Liver (tissue), 9 donors: ENCODE results near the gene TNS3. TPM values are rescaled to one million over a fixed set of nuclear protein-coding genes. Genes with fewer than 3 reads are reported as not detected.

Source experiments
- DNase-seq: peaks from one replicate; pipeline ENCODE4 v3.0.0-alpha.2; 2017; ENCODE audit warnings: low spot score
- H3K27ac ChIP-seq, 2 donors: one replicate each; pipeline ENCODE4 v1.7.0; 2013; ENCODE audit warnings: inconsistent platforms in 2 of 2, low read length in 2 of 2, control low read depth in 1 of 2, low read depth in 1 of 2, mild to moderate bottlenecking in 1 of 2
- H3K27me3 ChIP-seq, 4 donors: one replicate each; pipeline versions ENCODE4 v1.6.1 to v1.7.0; 2013; ENCODE audit warnings: low read length in 3 of 4, inconsistent platforms in 1 of 4, mild to moderate bottlenecking in 1 of 4, moderate library complexity in 1 of 4; ENCODE audit not compliant: control insufficient read depth in 4 of 4, insufficient read depth in 4 of 4
- H3K36me3 ChIP-seq, 4 donors: one replicate each; pipeline versions ENCODE4 v1.6.1 to v1.7.0; 2013; ENCODE audit warnings: low read length in 3 of 4, mild to moderate bottlenecking in 3 of 4, low read depth in 1 of 4, moderate library complexity in 1 of 4; ENCODE audit not compliant: control insufficient read depth in 4 of 4, insufficient read depth in 3 of 4
- H3K4me1 ChIP-seq, 4 donors: one replicate each; pipeline versions ENCODE4 v1.6.1 to v1.7.0; 2013; ENCODE audit warnings: low read length in 3 of 4, mild to moderate bottlenecking in 3 of 4, moderate library complexity in 1 of 4; ENCODE audit not compliant: control insufficient read depth in 4 of 4, insufficient read depth in 4 of 4
- H3K4me3 ChIP-seq, 3 donors: one replicate each; pipeline versions ENCODE4 v1.6.1 to v1.7.0; 2013; ENCODE audit warnings: low read length in 3 of 3, control low read depth in 1 of 3, low read depth in 1 of 3, mild to moderate bottlenecking in 1 of 3
- H3K9ac ChIP-seq, 2 donors: one replicate each; pipeline ENCODE4 v1.7.0; 2013; ENCODE audit warnings: low read length in 2 of 2, mild to moderate bottlenecking in 2 of 2, moderate library complexity in 2 of 2, control low read depth in 1 of 2, low read depth in 1 of 2
- H3K9me3 ChIP-seq, 4 donors: one replicate each; pipeline versions ENCODE4 v1.6.1 to v1.7.0; 2013; ENCODE audit warnings: low read length in 3 of 4; ENCODE audit not compliant: control insufficient read depth in 4 of 4
- ATF3 ChIP-seq: IDR thresholded peaks from 2 replicates; pipeline ENCODE4 v1.6.1; 2016; ENCODE audit warnings: antibody characterized with exemption
- CTCF ChIP-seq: fragments of 150-350 bp; IDR thresholded peaks from 2 replicates; pipeline ENCODE4 v1.5.1; 2017; ENCODE audit warnings: improper control_type of control experiment, low read depth, low read length; ENCODE audit not compliant: missing input control
- FOXA1 ChIP-seq: IDR thresholded peaks from 2 replicates; pipeline ENCODE4 v1.6.1; 2016; ENCODE audit warnings: antibody characterized with exemption
- FOXA2 ChIP-seq: IDR thresholded peaks from 2 replicates; pipeline ENCODE4 v1.6.1; 2016; ENCODE audit warnings: antibody characterized with exemption
- GABPA ChIP-seq, 2 donors: IDR thresholded peaks in 1 of 2; conservative IDR thresholded peaks in 1 of 2; 2 replicates each; pipeline ENCODE4 v1.6.1; 2016; ENCODE audit warnings: antibody characterized with exemption in 2 of 2, mild to moderate bottlenecking in 1 of 2, moderate library complexity in 1 of 2
- HNF4G ChIP-seq: IDR thresholded peaks from 2 replicates; pipeline ENCODE4 v1.6.1; 2016; ENCODE audit warnings: antibody characterized with exemption
- NR2F2 ChIP-seq: IDR thresholded peaks from 2 replicates; pipeline ENCODE4 v1.6.1; 2016; ENCODE audit warnings: antibody characterized with exemption
- RAD21 ChIP-seq, 2 donors: IDR thresholded peaks; 2 replicates each; pipeline ENCODE4 v1.6.1; 2016; ENCODE audit warnings: antibody characterized with exemption in 2 of 2, mild to moderate bottlenecking in 2 of 2
- REST ChIP-seq: IDR thresholded peaks from 2 replicates; pipeline ENCODE4 v1.6.1; 2016; ENCODE audit warnings: antibody characterized with exemption, mild to moderate bottlenecking
- RXRA ChIP-seq, 2 donors: IDR thresholded peaks; 2 replicates each; pipeline ENCODE4 v1.6.1; 2017 to 2018; ENCODE audit warnings: antibody characterized with exemption in 2 of 2, mild to moderate bottlenecking in 1 of 2
- SP1 ChIP-seq: IDR thresholded peaks from 2 replicates; pipeline ENCODE4 v1.6.1; 2018; ENCODE audit warnings: antibody characterized with exemption, mild to moderate bottlenecking
- TAF1 ChIP-seq: conservative IDR thresholded peaks from 2 replicates; pipeline ENCODE4 v1.6.1; 2016; ENCODE audit warnings: antibody characterized with exemption, mild to moderate bottlenecking
- YY1 ChIP-seq: IDR thresholded peaks from 2 replicates; pipeline ENCODE4 v1.6.1; 2016; ENCODE audit warnings: antibody characterized with exemption, mild to moderate bottlenecking
- ZBTB33 ChIP-seq: IDR thresholded peaks from 2 replicates; pipeline ENCODE4 v1.6.1; 2016; ENCODE audit warnings: antibody characterized with exemption
- WGBS: extraction: QIAGEN DNeasy Blood & Tissue Kit; methylation state at CpG from one replicate; pipeline ENCODE4 v1.1.7; 2013; 5-methylcytosine and 5-hydroxymethylcytosine counted together
- polyA plus RNA-seq, 2 donors: library from polyadenylated mRNA; stranded (reverse) in 1 of 2; unstranded in 1 of 2; fragments of 200-250 nt in 1 of 2; fragments of >200 nt in 1 of 2; fragmentation: Nextera tagmentation in 1 of 2; extraction: Ambion mirVana in 1 of 2; gene quantifications; one replicate each; pipeline versions ENCODE4 v1.2.1 to v1.2.3, GENCODE V29; 2013 to 2015
- total RNA-seq, 2 donors: library from RNA; depleted of rRNA; stranded (reverse); fragments of >200 nt; gene quantifications; one replicate each; pipeline ENCODE4 v1.2.3, GENCODE V29; 2014
- donor health status: healthy.
- donor health status: healthy.
- donor health status: healthy.
- donor health status: healthy.
- donor health status: healthy.

Gene TNS3
- total and polyA plus RNA-seq, 4 donors = 16.8 to 100 (median 29.5) TPM

- no peak for DNase-seq
- Histone ChIP-seq H3K27me3 (no peaks in the 10 kb centered on the region), H3K4me1 (no peaks in the 10 kb centered on the region)
Measured at GRCh38 chr7:47228386-47229014, 353.4 kb downstream of the TNS3 start.

GRCh38 chr7:47227762-47228177 is 354.1 kb downstream of the TNS3 start:
- TF ChIP-seq CTCF = no peak
- no peak overlapping the region for H3K4me3 ChIP-seq
- H3K36me3 ChIP-seq = no peaks in the 10 kb centered on the region
- H3K27me3 ChIP-seq = no peaks in the 10 kb centered on the region
- no peak overlapping the region for H3K27ac ChIP-seq
- H3K9ac ChIP-seq = no peak overlapping the region
- no peaks in the 10 kb centered on the region for H3K9me3 ChIP-seq
- H3K4me1 ChIP-seq = no peaks in the 10 kb centered on the region
- 76% methylated on average over 6 of the region's 6 CpGs for whole genome bisulfite sequencing
- no peak for DNase-seq

More at GRCh38 chr7:47228386-47229014, 353.4 kb downstream of the TNS3 start:
- H3K27ac ChIP-seq = no peak overlapping the region
- H3K4me3 ChIP-seq = no peak overlapping the region
- no peak overlapping the region for H3K9ac ChIP-seq
- over 99% methylated on average over 11 of the region's 11 CpGs for WGBS
- H3K9me3 ChIP-seq = no peaks in the 10 kb centered on the region
- no peaks in the 10 kb centered on the region for H3K36me3 ChIP-seq
- TF ChIP-seq ATF3 (no peak), FOXA1 (no peak), HNF4G (no peak), RXRA (IDR thresholded peaks at IDR 0.05) (no peak), YY1 (no peak), FOXA2 (no peak), CTCF (no peak)

- H3K36me3 ChIP-seq = no peaks in the 10 kb centered on the region
- H3K27me3 ChIP-seq = no peaks in the 10 kb centered on the region
- H3K9ac ChIP-seq = no peak overlapping the region
- H3K4me1 ChIP-seq = no peaks in the 10 kb centered on the region
- no peak for DNase-seq
- WGBS = 94% methylated on average over 5 of the region's 5 CpGs
- H3K9me3 ChIP-seq = no peaks in the 10 kb centered on the region
- no peak overlapping the region for H3K4me3 ChIP-seq
- no peak overlapping the region for H3K27ac ChIP-seq
- TF ChIP-seq HNF4G (no peak), FOXA1 (no peak), SP1 (no peak), ZBTB33 (no peak), RAD21 (IDR thresholded peaks at IDR 0.05) (no peak), YY1 (no peak), TAF1 (no peak), ATF3 (no peak), RXRA (IDR thresholded peaks at IDR 0.05) (no peak), NR2F2 (no peak), GABPA (IDR thresholded peaks at IDR 0.05 in 1 of 2, conservative IDR thresholded peaks at IDR 0.05 in 1 of 2) (no peak), REST (no peak), CTCF (no peak)
Measured at GRCh38 chr7:47226696-47227095, 355.2 kb downstream of the TNS3 start.
